SK-N-SH treated with all-trans-retinoic acid at 6 μM for 48 hours (cell line): ENCODE results near the gene DEPP1.

ENCODE experiments used
- ATAC-seq: fragments of 200-7000 bp; cut with Tn5 transposase; 3 replicates; pipeline ENCODE4 v1.9.1; 2020; ENCODE audit warnings: mild to moderate bottlenecking, moderate library complexity
- BACH2 ChIP-seq: fragments of 250-450 bp; sonication (Bioruptor Pico); IDR thresholded peaks from 2 replicates; pipeline ENCODE4 v1.9.0; 2021; ENCODE audit warnings: mild to moderate bottlenecking, borderline replicate concordance
- CSRNP3 ChIP-seq: fragments of 250-450 bp; sonication (Bioruptor Pico); IDR thresholded peaks from 2 replicates; pipeline ENCODE4 v1.5.1; 2021; ENCODE audit warnings: mild to moderate bottlenecking, moderate library complexity
- GLIS3 ChIP-seq: fragments of 250-450 bp; sonication (Bioruptor Pico); IDR thresholded peaks from 2 replicates; pipeline ENCODE4 v1.5.0; 2020; ENCODE audit warnings: mild to moderate bottlenecking, moderate library complexity
- OSR1 ChIP-seq: fragments of 250-450 bp; sonication (Bioruptor Pico); IDR thresholded peaks from 2 replicates; pipeline ENCODE4 v1.8.0; 2022; ENCODE audit warnings: moderate library complexity, mild to moderate bottlenecking, inconsistent platforms
- POU6F1 ChIP-seq: fragments of 250-450 bp; sonication (Bioruptor Pico); IDR thresholded peaks from 2 replicates; pipeline ENCODE4 v1.8.0; 2021; ENCODE audit warnings: low read depth, mild to moderate bottlenecking, moderate library complexity, borderline replicate concordance
- PPARA ChIP-seq: fragments of 250-450 bp; sonication (Bioruptor Pico); IDR thresholded peaks from 2 replicates; pipeline ENCODE4 v1.5.0; 2020; ENCODE audit warnings: mild to moderate bottlenecking, borderline replicate concordance
- RARB ChIP-seq: fragments of 250-450 bp; sonication (Bioruptor Pico); IDR thresholded peaks from 2 replicates; pipeline ENCODE4 v1.8.0; 2021; ENCODE audit warnings: mild to moderate bottlenecking, moderate library complexity
- SNAI2 ChIP-seq: fragments of 250-450 bp; sonication (Bioruptor Pico); IDR thresholded peaks from 2 replicates; pipeline ENCODE4 v1.5.0; 2020; ENCODE audit warnings: mild to moderate bottlenecking, moderate library complexity
- TOX ChIP-seq: fragments of 250-450 bp; sonication (Bioruptor Pico); IDR thresholded peaks from 2 replicates; pipeline ENCODE4 v1.8.0; 2021; ENCODE audit warnings: mild to moderate bottlenecking, moderate library complexity, borderline replicate concordance
- ZC3H10 ChIP-seq: fragments of 250-450 bp; sonication (Bioruptor Pico); IDR thresholded peaks from 2 replicates; pipeline ENCODE4 v1.5.1; 2021; ENCODE audit warnings: mild to moderate bottlenecking, moderate library complexity
- ZFP3 ChIP-seq: fragments of 250-450 bp; sonication (Bioruptor Pico); IDR thresholded peaks from 2 replicates; pipeline ENCODE4 v1.5.0; 2020; ENCODE audit warnings: mild to moderate bottlenecking, moderate library complexity
- ZFP30 ChIP-seq: fragments of 450-650 bp; formaldehyde crosslinking; IDR thresholded peaks from 2 replicates; pipeline ENCODE4 v1.5.0; 2022; ENCODE audit warnings: mild to moderate bottlenecking, moderate library complexity
- ZNF565 ChIP-seq: fragments of 450-650 bp; formaldehyde crosslinking; conservative IDR thresholded peaks from 2 replicates; pipeline ENCODE4 v1.5.0; 2020; ENCODE audit warnings: low read depth, mild to moderate bottlenecking, moderate library complexity
- ZNF70 ChIP-seq: fragments of 450-650 bp; formaldehyde crosslinking; IDR thresholded peaks from 2 replicates; pipeline ENCODE4 v1.5.0; 2020; ENCODE audit warnings: mild to moderate bottlenecking, moderate library complexity
- TF ChIP-seq, protein P1 (sequence below): fragments of 250-450 bp; sonication (Bioruptor Pico); IDR thresholded peaks from 2 replicates; pipeline ENCODE4 v1.8.0; 2020; ENCODE audit warnings: mild to moderate bottlenecking, moderate library complexity, borderline replicate concordance
- TF ChIP-seq, protein P2 (sequence below): fragments of 250-450 bp; sonication (Bioruptor Pico); IDR thresholded peaks from 2 replicates; pipeline ENCODE4 v1.5.0; 2020; ENCODE audit warnings: mild to moderate bottlenecking, moderate library complexity

Gene DEPP1

GRCh38 chr10:44975431-44976331 lies 2.9 kb downstream of the DEPP1 start (continued):
- TF ChIP-seq SNAI2 (CRISPR knock-in tag), result no peak
- TF ChIP-seq ZC3H10 (CRISPR knock-in tag), result no peak
- TF ChIP-seq POU6F1 (CRISPR knock-in tag), result no peak

DNA sequence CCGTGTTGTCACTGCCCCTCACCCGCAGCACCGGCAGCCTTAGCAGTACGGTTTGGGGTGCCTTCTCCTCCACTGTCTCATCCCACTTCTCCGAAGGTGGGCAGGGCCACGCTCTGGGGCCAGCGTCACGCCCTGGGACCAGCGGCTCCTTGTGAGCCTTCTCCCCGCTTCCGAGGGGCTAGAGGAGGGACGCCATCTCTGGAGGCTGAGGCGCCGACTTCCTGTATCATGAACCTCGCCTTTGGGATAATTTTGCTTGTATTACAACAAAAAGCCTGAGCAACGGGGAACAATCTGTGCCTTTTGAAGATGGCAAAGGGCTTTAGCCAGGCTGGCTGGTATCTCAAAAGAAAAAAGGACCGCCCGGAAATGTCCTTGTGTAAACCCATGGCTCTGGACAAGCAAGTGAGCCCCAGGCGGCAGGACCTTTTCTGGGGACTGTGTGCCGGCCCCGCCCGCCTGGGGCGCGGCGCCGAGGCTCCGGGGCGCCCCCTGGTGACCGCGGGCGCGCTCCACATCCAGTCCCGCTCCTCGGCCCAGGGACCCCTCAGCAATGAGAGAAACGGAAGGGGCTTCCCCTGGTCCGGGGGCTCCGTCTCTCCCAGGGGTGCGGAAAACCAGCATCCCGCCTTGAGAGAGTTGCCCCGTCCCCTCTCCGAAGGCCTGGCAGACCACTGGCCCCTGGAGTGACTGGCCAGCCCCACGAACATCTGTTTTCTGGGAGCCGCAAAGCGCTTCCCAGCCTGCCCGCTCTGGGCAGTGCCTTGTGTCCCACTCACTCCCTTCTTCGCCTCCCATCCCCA lies 3.8 kb downstream of the DEPP1 start:
- TF ChIP-seq ZNF565 (CRISPR knock-in tag) (no peak), ZFP3 (0 out of 2 replicates have a peak, but pooled peaks have one; percentile 47), RARB (CRISPR knock-in tag) (no peak)
- ATAC-seq, result peak; percentile 87

- no peak for ATAC-seq
- no peak for TF ChIP-seq RARB (CRISPR knock-in tag)
- TF ChIP-seq ZFP30 (CRISPR knock-in tag), result no peak
- no peak for TF ChIP-seq ZNF565 (CRISPR knock-in tag)
- TF ChIP-seq PPARA (CRISPR knock-in tag), result no peak
- no peak for TF ChIP-seq ZFP3
- TF ChIP-seq, protein P1, sequence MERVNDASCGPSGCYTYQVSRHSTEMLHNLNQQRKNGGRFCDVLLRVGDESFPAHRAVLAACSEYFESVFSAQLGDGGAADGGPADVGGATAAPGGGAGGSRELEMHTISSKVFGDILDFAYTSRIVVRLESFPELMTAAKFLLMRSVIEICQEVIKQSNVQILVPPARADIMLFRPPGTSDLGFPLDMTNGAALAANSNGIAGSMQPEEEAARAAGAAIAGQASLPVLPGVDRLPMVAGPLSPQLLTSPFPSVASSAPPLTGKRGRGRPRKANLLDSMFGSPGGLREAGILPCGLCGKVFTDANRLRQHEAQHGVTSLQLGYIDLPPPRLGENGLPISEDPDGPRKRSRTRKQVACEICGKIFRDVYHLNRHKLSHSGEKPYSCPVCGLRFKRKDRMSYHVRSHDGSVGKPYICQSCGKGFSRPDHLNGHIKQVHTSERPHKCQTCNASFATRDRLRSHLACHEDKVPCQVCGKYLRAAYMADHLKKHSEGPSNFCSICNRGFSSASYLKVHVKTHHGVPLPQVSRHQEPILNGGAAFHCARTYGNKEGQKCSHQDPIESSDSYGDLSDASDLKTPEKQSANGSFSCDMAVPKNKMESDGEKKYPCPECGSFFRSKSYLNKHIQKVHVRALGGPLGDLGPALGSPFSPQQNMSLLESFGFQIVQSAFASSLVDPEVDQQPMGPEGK, result no peak
- no peak for TF ChIP-seq SNAI2 (CRISPR knock-in tag)
- TF ChIP-seq, protein P2, sequence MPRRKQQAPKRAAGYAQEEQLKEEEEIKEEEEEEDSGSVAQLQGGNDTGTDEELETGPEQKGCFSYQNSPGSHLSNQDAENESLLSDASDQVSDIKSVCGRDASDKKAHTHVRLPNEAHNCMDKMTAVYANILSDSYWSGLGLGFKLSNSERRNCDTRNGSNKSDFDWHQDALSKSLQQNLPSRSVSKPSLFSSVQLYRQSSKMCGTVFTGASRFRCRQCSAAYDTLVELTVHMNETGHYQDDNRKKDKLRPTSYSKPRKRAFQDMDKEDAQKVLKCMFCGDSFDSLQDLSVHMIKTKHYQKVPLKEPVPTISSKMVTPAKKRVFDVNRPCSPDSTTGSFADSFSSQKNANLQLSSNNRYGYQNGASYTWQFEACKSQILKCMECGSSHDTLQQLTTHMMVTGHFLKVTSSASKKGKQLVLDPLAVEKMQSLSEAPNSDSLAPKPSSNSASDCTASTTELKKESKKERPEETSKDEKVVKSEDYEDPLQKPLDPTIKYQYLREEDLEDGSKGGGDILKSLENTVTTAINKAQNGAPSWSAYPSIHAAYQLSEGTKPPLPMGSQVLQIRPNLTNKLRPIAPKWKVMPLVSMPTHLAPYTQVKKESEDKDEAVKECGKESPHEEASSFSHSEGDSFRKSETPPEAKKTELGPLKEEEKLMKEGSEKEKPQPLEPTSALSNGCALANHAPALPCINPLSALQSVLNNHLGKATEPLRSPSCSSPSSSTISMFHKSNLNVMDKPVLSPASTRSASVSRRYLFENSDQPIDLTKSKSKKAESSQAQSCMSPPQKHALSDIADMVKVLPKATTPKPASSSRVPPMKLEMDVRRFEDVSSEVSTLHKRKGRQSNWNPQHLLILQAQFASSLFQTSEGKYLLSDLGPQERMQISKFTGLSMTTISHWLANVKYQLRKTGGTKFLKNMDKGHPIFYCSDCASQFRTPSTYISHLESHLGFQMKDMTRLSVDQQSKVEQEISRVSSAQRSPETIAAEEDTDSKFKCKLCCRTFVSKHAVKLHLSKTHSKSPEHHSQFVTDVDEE (CRISPR knock-in tag), result no peak
- TF ChIP-seq GLIS3 (CRISPR knock-in tag), result no peak
- TF ChIP-seq ZNF70, result no peak
- no peak for TF ChIP-seq OSR1 (CRISPR knock-in tag)
- TF ChIP-seq CSRNP3 (CRISPR knock-in tag), result no peak
- no peak for TF ChIP-seq TOX
- TF ChIP-seq POU6F1 (CRISPR knock-in tag), result no peak
- no peak for TF ChIP-seq BACH2 (CRISPR knock-in tag)
Observed at GRCh38 chr10:44974082-44974627, 4.5 kb downstream of the DEPP1 start.
